C4-2B (cell line): ENCODE measurements around the gene GNAL.

ENCODE experiments used
- ZFX ChIP-seq: fragments of 450-650 bp; IDR thresholded peaks from 2 replicates; pipeline ENCODE4 v1.6.1; 2017
- TF ChIP-seq, protein P1 (sequence below): fragments of 450-650 bp; conservative IDR thresholded peaks from 2 replicates; pipeline ENCODE4 v1.5.1; 2017; ENCODE audit warnings: mild to moderate bottlenecking

DNA sequence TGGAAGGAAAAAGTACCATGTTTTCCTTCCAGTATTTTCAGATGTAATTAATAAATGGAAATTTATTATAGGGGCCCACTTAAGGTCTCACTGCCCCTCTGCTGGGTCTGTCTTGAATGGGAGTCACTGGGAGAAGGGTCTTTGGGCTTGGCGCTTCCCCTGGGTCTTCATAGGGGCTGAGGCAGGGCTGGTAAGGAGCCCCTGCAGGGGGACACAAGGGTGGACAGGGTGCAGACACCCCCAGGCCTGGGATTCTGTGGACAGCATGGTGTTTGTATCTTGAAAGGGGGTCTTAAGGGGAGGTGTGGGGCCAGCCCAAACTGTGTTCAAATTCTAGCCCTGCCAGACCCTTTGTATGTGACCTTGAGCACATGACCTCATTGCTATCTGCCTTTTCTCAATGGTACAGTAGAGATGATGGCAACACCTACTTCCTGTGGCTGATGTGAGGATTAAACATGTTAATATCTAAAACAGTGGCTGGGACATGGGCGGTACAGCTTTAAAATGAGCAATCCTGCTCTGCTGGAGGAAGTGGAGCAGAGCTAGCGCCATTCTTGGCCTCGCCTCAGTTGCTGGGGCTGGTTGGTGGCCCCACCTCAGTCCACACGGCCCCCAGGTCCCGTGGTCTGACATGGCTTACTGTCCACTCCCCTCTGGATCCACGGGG, 71.6 kb downstream of the GNAL start:
- TF ChIP-seq, protein P1, sequence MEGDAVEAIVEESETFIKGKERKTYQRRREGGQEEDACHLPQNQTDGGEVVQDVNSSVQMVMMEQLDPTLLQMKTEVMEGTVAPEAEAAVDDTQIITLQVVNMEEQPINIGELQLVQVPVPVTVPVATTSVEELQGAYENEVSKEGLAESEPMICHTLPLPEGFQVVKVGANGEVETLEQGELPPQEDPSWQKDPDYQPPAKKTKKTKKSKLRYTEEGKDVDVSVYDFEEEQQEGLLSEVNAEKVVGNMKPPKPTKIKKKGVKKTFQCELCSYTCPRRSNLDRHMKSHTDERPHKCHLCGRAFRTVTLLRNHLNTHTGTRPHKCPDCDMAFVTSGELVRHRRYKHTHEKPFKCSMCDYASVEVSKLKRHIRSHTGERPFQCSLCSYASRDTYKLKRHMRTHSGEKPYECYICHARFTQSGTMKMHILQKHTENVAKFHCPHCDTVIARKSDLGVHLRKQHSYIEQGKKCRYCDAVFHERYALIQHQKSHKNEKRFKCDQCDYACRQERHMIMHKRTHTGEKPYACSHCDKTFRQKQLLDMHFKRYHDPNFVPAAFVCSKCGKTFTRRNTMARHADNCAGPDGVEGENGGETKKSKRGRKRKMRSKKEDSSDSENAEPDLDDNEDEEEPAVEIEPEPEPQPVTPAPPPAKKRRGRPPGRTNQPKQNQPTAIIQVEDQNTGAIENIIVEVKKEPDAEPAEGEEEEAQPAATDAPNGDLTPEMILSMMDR = no peak
- TF ChIP-seq ZFX = no peak
